HCT116 (cell line): ENCODE results near the gene JSRP1. TPM values are rescaled to one million over a fixed set of nuclear protein-coding genes. Genes with fewer than 3 reads are reported as not detected.

Experiments used
- ATAC-seq: fragments of 200-7000 bp; cut with Tn5 transposase; 2 replicates; pipeline ENCODE4 v1.9.1; 2020; ENCODE audit warnings: mild to moderate bottlenecking, moderate library complexity
- BruUV-seq: library from RNA; stranded (reverse); fragments of 400-500 nt; replicated peaks from 2 replicates; lab custom pipeline; 2021; lab: Mats Ljungman, UMichigan
- CTCF ChIA-PET: fragments of 300-600 bp; sonication (Branson Sonifier 250); formaldehyde crosslinking; loops from one replicate; lab custom pipeline; 2021; ENCODE audit warnings: antibody characterized with exemption; lab: Charles Lee
- POLR2A ChIA-PET: fragments of 300-600, 350-600 bp; sonication (Branson Sonifier 250); formaldehyde crosslinking; loops from one replicate; lab custom pipeline; 2021; ENCODE audit warnings: antibody characterized with exemption; lab: Charles Lee
- RAD21 ChIA-PET, 2 experiments: fragments of 300-600 bp; sonication (Branson Sonifier 250); formaldehyde crosslinking; loops; one replicate each; lab custom pipeline; 2023; ENCODE audit warnings: low total read pairs in 2 of 2; ENCODE audit not compliant: uncharacterized antibody in 2 of 2, unreplicated experiment in 2 of 2, low non-redundant PET in 1 of 2; lab: Charles Lee
- DNase-seq: peaks from one replicate; pipeline ENCODE4 v3.0.0-alpha.2; 2010; ENCODE audit warnings: low read depth, low spot score
- H2AFZ ChIP-seq: fragments of 200-600 bp; shearing (Covaris generic), sonication (generic); 2 replicates; pipeline ENCODE4 v1.6.1; 2017; ENCODE audit warnings: low read depth, mixed run types, mixed read lengths, antibody characterized with exemption, low read length; ENCODE audit not compliant: poor library complexity, severe bottlenecking
- H3K27ac ChIP-seq: 2 replicates; pipeline ENCODE4 v1.5.1; 2012; ENCODE audit warnings: low read depth, low read length
- H3K27me3 ChIP-seq: fragments of 200-600 bp; sonication (generic); 2 replicates; pipeline ENCODE4 v1.6.1; 2016; ENCODE audit warnings: mixed run types, low read length, mixed read lengths; ENCODE audit not compliant: insufficient read depth
- H3K36me3 ChIP-seq, 2 experiments: fragments of 200-500 bp in 1 of 2; fragments of 200-600 bp in 1 of 2; sonication (Bioruptor generic) in 1 of 2; sonication (generic) in 1 of 2; 2 replicates each; pipeline versions ENCODE4 v1.5.1 to v1.6.1; 2014 to 2016; ENCODE audit warnings: low read length in 2 of 2, inconsistent platforms in 1 of 2, mixed read lengths in 1 of 2, mixed run types in 1 of 2; ENCODE audit not compliant: insufficient read depth in 2 of 2, control insufficient read depth in 1 of 2
- H3K4me1 ChIP-seq, 2 experiments: fragments of 200-600 bp in 1 of 2; sonication (generic) in 1 of 2; 2 replicates each; pipeline versions ENCODE4 v1.5.1 to v1.6.1; 2012 to 2017; ENCODE audit warnings: low read length in 2 of 2, inconsistent platforms in 1 of 2, mild to moderate bottlenecking in 1 of 2, mixed read lengths in 1 of 2, mixed run types in 1 of 2, moderate library complexity in 1 of 2; ENCODE audit not compliant: insufficient read depth in 2 of 2, control insufficient read depth in 1 of 2
- H3K4me2 ChIP-seq: fragments of 200-600 bp; sonication (generic); 2 replicates; pipeline ENCODE4 v1.6.1; 2017; ENCODE audit warnings: mixed run types, low read length, mixed read lengths
- H3K4me3 ChIP-seq, 2 experiments: fragments of 200-600 bp in 1 of 2; sonication (generic) in 1 of 2; replicated peaks in 1 of 2; 2 replicates each; pipeline ENCODE4 v1.5.1; 2011 to 2016; ENCODE audit warnings: low read length in 2 of 2, control low read depth in 1 of 2, low read depth in 1 of 2, mild to moderate bottlenecking in 1 of 2, mixed read lengths in 1 of 2, mixed run types in 1 of 2
- H3K79me2 ChIP-seq: fragments of 200-600 bp; sonication (generic); 2 replicates; pipeline ENCODE4 v1.6.1; 2017; ENCODE audit warnings: mild to moderate bottlenecking, mixed run types, low read length, moderate library complexity, mixed read lengths; ENCODE audit not compliant: insufficient read depth
- H3K9ac ChIP-seq: fragments of 200-600 bp; sonication (generic); 2 replicates; pipeline ENCODE4 v1.6.1; 2016; ENCODE audit warnings: low read length, mixed read lengths
- H3K9me2 ChIP-seq: fragments of 200-600 bp; sonication (generic), shearing (Covaris generic); 2 replicates; pipeline ENCODE4 v1.6.1; 2017; ENCODE audit warnings: mixed run types, mild to moderate bottlenecking, moderate library complexity; ENCODE audit not compliant: insufficient read depth
- H3K9me3 ChIP-seq, 2 experiments: fragments of 200-500 bp in 1 of 2; fragments of 200-600 bp in 1 of 2; sonication (Bioruptor generic) in 1 of 2; sonication (generic) in 1 of 2; 2 replicates each; pipeline ENCODE4 v1.6.1; 2014 to 2017; ENCODE audit warnings: low read length in 2 of 2, mixed read lengths in 2 of 2, inconsistent platforms in 1 of 2, low read depth in 1 of 2, mild to moderate bottlenecking in 1 of 2, mixed run types in 1 of 2, moderate library complexity in 1 of 2; ENCODE audit not compliant: control insufficient read depth in 1 of 2, insufficient read depth in 1 of 2
- H4K20me1 ChIP-seq: fragments of 200-600 bp; sonication (generic), shearing (Covaris generic); 2 replicates; pipeline ENCODE4 v1.6.1; 2017; ENCODE audit warnings: mixed run types, mild to moderate bottlenecking, moderate library complexity; ENCODE audit not compliant: insufficient read depth
- CEBPB ChIP-seq: IDR thresholded peaks from 2 replicates; pipeline ENCODE4 v1.6.1; 2012; ENCODE audit warnings: low read depth
- ELF1 ChIP-seq: IDR thresholded peaks from 2 replicates; pipeline ENCODE4 v1.6.1; 2012; ENCODE audit warnings: low read depth, borderline replicate concordance
- EZH2 ChIP-seq: fragments of 200-600 bp; sonication (generic); IDR thresholded peaks from 2 replicates; pipeline ENCODE4 v1.6.1; 2017; ENCODE audit warnings: antibody characterized with exemption, mixed run types
- JUND ChIP-seq: IDR thresholded peaks from 2 replicates; pipeline ENCODE4 v1.6.1; 2012
- SIN3A ChIP-seq: IDR thresholded peaks from 2 replicates; pipeline ENCODE4 v1.6.1; 2012; ENCODE audit warnings: low read depth
- SRF ChIP-seq: IDR thresholded peaks from 2 replicates; pipeline ENCODE4 v1.6.1; 2012; ENCODE audit warnings: low read depth
- TCF7L2 ChIP-seq: IDR thresholded peaks from 2 replicates; pipeline ENCODE4 v1.7.0; 2011; ENCODE audit warnings: borderline replicate concordance, inconsistent platforms; ENCODE audit not compliant: insufficient read depth, insufficient read length; ENCODE audit errors: extremely low read depth
- ZFX ChIP-seq: fragments of 450-650 bp; IDR thresholded peaks from 2 replicates; pipeline ENCODE4 v1.6.1; 2017
- ZNF274 ChIP-seq: fragments of 200-500 bp; sonication (Bioruptor generic); IDR thresholded peaks from 2 replicates; pipeline ENCODE4 v1.6.1; 2014; ENCODE audit warnings: mild to moderate bottlenecking, low read depth, low read length, inconsistent platforms
- intact Hi-C: fragments of 100-400 bp; cut with micrococcal nuclease; formaldehyde crosslinking; loops from 2 replicates; pipeline ENCODE4 v1.10.0; 2022
- total RNA-seq: library from RNA; stranded (reverse); gene quantifications from one replicate; pipeline ENCODE4 v1.2.1, GENCODE V29; 2021; ENCODE audit not compliant: unreplicated experiment
- TF ChIP-seq, protein P1 (sequence below): IDR thresholded peaks from 2 replicates; pipeline ENCODE4 v1.6.1; 2012

The JSRP1 gene
- total RNA-seq, 1 experiment from 2014 or later = 0.30 TPM

DNA sequence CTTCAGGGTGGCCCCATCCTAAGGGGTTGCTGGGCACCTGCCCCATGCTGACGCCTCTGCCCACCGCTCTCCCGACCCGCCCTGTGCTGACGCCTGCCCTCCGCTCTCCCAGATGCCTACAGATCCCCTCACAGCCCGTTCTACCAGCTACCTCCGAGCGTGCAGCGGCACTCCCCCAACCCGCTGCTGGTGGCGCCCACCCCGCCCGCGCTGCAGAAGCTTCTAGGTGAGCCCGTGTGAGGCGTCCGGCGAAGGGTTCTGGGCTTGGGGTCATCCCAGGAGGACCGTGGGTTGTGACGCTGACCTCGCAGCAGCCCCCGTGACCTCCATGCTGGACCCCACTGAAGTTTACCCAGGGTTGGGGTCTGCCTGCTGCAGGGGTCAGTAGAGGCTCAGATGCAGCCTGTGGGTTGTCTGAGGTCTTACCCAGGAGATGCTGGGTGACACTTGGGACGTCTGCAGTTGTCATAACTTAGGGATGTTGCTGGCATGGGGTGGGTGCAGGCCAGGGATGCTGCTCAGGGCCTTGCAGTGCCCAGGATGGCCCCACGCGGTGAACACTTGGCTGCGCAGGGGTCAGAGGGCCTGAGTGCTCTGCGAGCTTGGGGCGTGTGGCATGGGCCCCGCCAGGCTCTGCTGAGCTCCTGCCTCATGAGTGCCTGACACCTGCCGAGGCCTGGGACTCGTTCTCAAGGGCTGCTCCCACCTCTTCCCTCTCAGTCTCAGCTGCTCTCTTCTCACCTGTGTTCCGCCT is 45.1 kb downstream of the JSRP1 start:
- no TSS peak for BruUV-seq
- intact Hi-C loops = no loop called here

DNA sequence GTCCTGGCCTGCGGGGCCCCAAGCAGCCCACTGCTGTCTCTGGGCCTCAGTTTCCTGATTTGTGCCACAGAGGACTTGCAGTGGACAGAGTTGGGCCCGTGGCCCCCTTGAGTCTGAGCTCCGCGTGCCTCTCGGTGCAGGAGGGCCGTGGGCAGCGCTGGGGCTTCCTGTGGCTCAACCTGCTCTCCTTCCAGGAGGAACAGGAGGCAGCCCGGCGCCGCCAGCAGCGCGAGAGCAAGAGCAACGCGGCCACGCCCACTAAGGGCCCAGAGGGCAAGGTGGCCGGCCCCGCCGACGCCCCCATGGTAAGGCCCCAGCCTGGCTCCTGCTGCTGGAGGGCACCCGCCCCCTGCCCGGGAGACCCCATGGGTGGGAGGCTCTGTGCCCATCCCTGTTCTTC is 46.0 kb downstream of the JSRP1 start:
- no TSS peak for BruUV-seq
- H2AFZ ChIP-seq = no peak overlapping the region
- ChIA-PET RAD21 (no interaction called here), POLR2A (no interaction called here), CTCF (no interaction called here)
- H3K27me3 ChIP-seq = no peaks in the 10 kb centered on the region
- no peak overlapping the region for H3K27ac ChIP-seq
- peaks cover 24 to 68% of the 10 kb centered on the region in 2 experiments; a peak in 3 of 4 replicates for H3K36me3 ChIP-seq
- TF ChIP-seq SRF (no peak), SIN3A (no peak), EZH2 (no peak), TCF7L2 (no peak), ZNF274 (no peak)
- H3K9me3 ChIP-seq = no peaks in the 10 kb centered on the region
- no peak overlapping the region for H3K9ac ChIP-seq
- H3K4me1 ChIP-seq = no peaks in the 10 kb centered on the region
- peaks cover 10% of the 10 kb centered on the region; the same call in 1 of the 2 replicates for H3K79me2 ChIP-seq
- no peak overlapping the region for H3K4me3 ChIP-seq
- H3K4me2 ChIP-seq = no peak overlapping the region
- H4K20me1 ChIP-seq = no peaks in the 10 kb centered on the region
- intact Hi-C loops = no loop called here
- ATAC-seq (no peak), DNase-seq (no peak)
- no peaks in the 10 kb centered on the region for H3K9me2 ChIP-seq

More for the DNA sequence above, 45.1 kb downstream of the JSRP1 start:
- RAD21 ChIA-PET = no interaction called here
- Histone ChIP-seq H2AFZ (no peak overlapping the region), H3K79me2 (peaks cover 10% of the 10 kb centered on the region; the same call in 1 of the 2 replicates), H3K27me3 (no peaks in the 10 kb centered on the region), H3K4me3 (no peak overlapping the region), H3K9me3 (no peaks in the 10 kb centered on the region), H3K36me3 (peaks cover 30 to 68% of the 10 kb centered on the region in 2 experiments; a peak in 3 of 4 replicates)
- CTCF ChIA-PET = no interaction called here
- POLR2A ChIA-PET = no interaction called here
- no peak for TF ChIP-seq SRF
- no peak for TF ChIP-seq ELF1
- TF ChIP-seq, protein P1, sequence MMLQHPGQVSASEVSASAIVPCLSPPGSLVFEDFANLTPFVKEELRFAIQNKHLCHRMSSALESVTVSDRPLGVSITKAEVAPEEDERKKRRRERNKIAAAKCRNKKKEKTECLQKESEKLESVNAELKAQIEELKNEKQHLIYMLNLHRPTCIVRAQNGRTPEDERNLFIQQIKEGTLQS = no peak
- TF ChIP-seq JUND = no peak
- TF ChIP-seq CEBPB = no peak
- TF ChIP-seq ZFX = no peak
- TF ChIP-seq ZNF274 = no peak
- TF ChIP-seq, all 23 proteins: peak for 0
- DNase-seq (no peak), ATAC-seq (no peak)
- H3K4me1 ChIP-seq = no peaks in the 10 kb centered on the region
- H3K9me2 ChIP-seq = no peaks in the 10 kb centered on the region
- no peaks in the 10 kb centered on the region for H4K20me1 ChIP-seq
- no peak overlapping the region for H3K4me2 ChIP-seq
- no peak overlapping the region for H3K9ac ChIP-seq
- H3K27ac ChIP-seq = no peak overlapping the region; the same call in 1 of the 2 replicates
